Sigmoid colon (tissue), 7 donors: ENCODE data around the gene CYP1A1. TPM values are rescaled to one million over a fixed set of nuclear protein-coding genes. Genes with fewer than 3 reads are reported as not detected.

Source experiments
- DNase-seq: peaks from one replicate; pipeline ENCODE4 v3.0.0-alpha.2; 2019
- H3K27ac ChIP-seq, 4 donors: fragments of 200-600 bp; sonication (generic); one replicate each; pipeline ENCODE4 v1.5.1; 2016 to 2019; ENCODE audit warnings: mild to moderate bottlenecking in 1 of 4
- H3K27me3 ChIP-seq, 3 donors: fragments of 200-600 bp; sonication (generic); one replicate each; pipeline ENCODE4 v1.5.1; 2019; ENCODE audit warnings: mild to moderate bottlenecking in 1 of 3
- H3K36me3 ChIP-seq, 4 donors: fragments of 200-600 bp; sonication (generic); one replicate each; pipeline ENCODE4 v1.5.1; 2016 to 2019
- H3K4me1 ChIP-seq, 4 donors: fragments of 200-600 bp; sonication (generic); one replicate each; pipeline ENCODE4 v1.5.1; 2017 to 2019
- H3K4me3 ChIP-seq, 4 donors: fragments of 200-600 bp; sonication (generic); one replicate each; pipeline ENCODE4 v1.5.1; 2017 to 2019; ENCODE audit warnings: mild to moderate bottlenecking in 2 of 4, moderate library complexity in 1 of 4
- H3K9me3 ChIP-seq, 4 donors: fragments of 200-600 bp in 3 of 4; sonication (generic) in 3 of 4; one replicate each; pipeline versions ENCODE4 v1.5.1 to v1.6.1; 2013 to 2019
- CTCF ChIP-seq, 4 experiments: fragments of 450-650 bp in 3 of 4; fragments of 200-600 bp in 1 of 4; IDR thresholded peaks; one replicate each; pipeline ENCODE4 v1.5.1; 2016 to 2019; ENCODE audit warnings: antibody characterized with exemption in 4 of 4, mild to moderate bottlenecking in 3 of 4, moderate library complexity in 2 of 4
- EP300 ChIP-seq, 4 donors: sonication (generic); formaldehyde crosslinking; IDR thresholded peaks; one replicate each; pipeline ENCODE4 v1.6.1; 2017; ENCODE audit warnings: antibody characterized with exemption in 4 of 4
- POLR2A ChIP-seq, 2 donors: fragments of 450-650 bp; IDR thresholded peaks; one replicate each; pipeline ENCODE4 v1.6.1; 2016; ENCODE audit warnings: antibody characterized with exemption in 2 of 2, mild to moderate bottlenecking in 2 of 2, moderate library complexity in 2 of 2
- POLR2AphosphoS5 ChIP-seq, 4 donors: sonication (generic); formaldehyde crosslinking; IDR thresholded peaks; one replicate each; pipeline ENCODE4 v1.6.1; 2017; ENCODE audit warnings: antibody characterized with exemption in 4 of 4
- WGBS, 2 donors: extraction: QIAGEN DNeasy Blood & Tissue Kit; methylation state at CpG; one replicate each; pipeline ENCODE4 v1.1.7; 2013; 5-methylcytosine and 5-hydroxymethylcytosine counted together
- intact Hi-C: fragments of 100-400 bp; cut with DNase I; formaldehyde crosslinking; loops from one replicate; pipeline ENCODE4 v1.15.1; 2023
- polyA plus RNA-seq, 3 donors: library from polyadenylated mRNA; stranded (reverse); fragments of 200-250 nt; gene quantifications; one replicate each; pipeline ENCODE4 v1.2.3, GENCODE V29; 2013
- total RNA-seq, 4 donors: library from RNA; depleted of rRNA; stranded (reverse); fragments of >200 nt; gene quantifications; one replicate each; pipeline ENCODE4 v1.1.0, GENCODE V29; 2016
- donor health status: healthy with polysubstance abuse.
- donor health status: Bipolar disorder and iron deficiency.
- donor health status: healthy.

CYP1A1 gene
- total and polyA plus RNA-seq, 7 donors: 0.09 to 4.7 (median 0.49) TPM; not detected in 2

GRCh38 chr15:74763416-74763815 is 38.1 kb upstream of the CYP1A1 start:
- TF ChIP-seq EP300 (IDR thresholded peaks at IDR 0.05): no peak
- H3K4me1 ChIP-seq: peaks cover 0 to 1% (median 0%) of the 10 kb centered on the region in 4 donors
- H3K27me3 ChIP-seq: peaks cover 0 to 10% (median 0%) of the 10 kb centered on the region in 3 donors
- H3K9me3 ChIP-seq: no peaks in the 10 kb centered on the region
- no peak overlapping the region for H3K27ac ChIP-seq
- no peak for DNase-seq
- intact Hi-C loops: no loop called here
- no peaks in the 10 kb centered on the region for H3K36me3 ChIP-seq
- WGBS, 2 donors: 38 to 81% methylated on average over 15 of the region's 15 CpGs
- H3K4me3 ChIP-seq: no peak overlapping the region

GRCh38 chr15:74762791-74763150 is 37.4 kb upstream of the CYP1A1 start:
- Histone ChIP-seq H3K9me3 (no peaks in the 10 kb centered on the region), H3K4me3 (no peak overlapping the region), H3K4me1 (no peaks in the 10 kb centered on the region), H3K27ac (no peak overlapping the region), H3K27me3 (peaks cover 0 to 3% (median 0%) of the 10 kb centered on the region in 3 donors), H3K36me3 (no peaks in the 10 kb centered on the region)
- intact Hi-C loops: no loop called here
- WGBS, 2 donors: 40 to 77% methylated on average over 6 of the region's 6 CpGs
- no peak for DNase-seq
- TF ChIP-seq CTCF (IDR thresholded peaks at IDR 0.05) (no peak), EP300 (IDR thresholded peaks at IDR 0.05) (no peak), POLR2A (IDR thresholded peaks at IDR 0.05) (no peak), POLR2AphosphoS5 (IDR thresholded peaks at IDR 0.05) (no peak)

- no peaks in the 10 kb centered on the region for H3K27me3 ChIP-seq
- DNase-seq: no peak
- intact Hi-C loops: no loop called here
- 90 to 95% methylated on average over 8 of the region's 8 CpGs for WGBS, 2 donors
- H3K36me3 ChIP-seq: no peaks in the 10 kb centered on the region
- no peak overlapping the region for H3K4me3 ChIP-seq
- no peaks in the 10 kb centered on the region for H3K4me1 ChIP-seq
- no peaks in the 10 kb centered on the region for H3K9me3 ChIP-seq
- H3K27ac ChIP-seq: no peak overlapping the region
- TF ChIP-seq POLR2AphosphoS5 (IDR thresholded peaks at IDR 0.05): no peak
- TF ChIP-seq CTCF (IDR thresholded peaks at IDR 0.05): no peak
- no peak for TF ChIP-seq POLR2A (IDR thresholded peaks at IDR 0.05)
- TF ChIP-seq EP300 (IDR thresholded peaks at IDR 0.05): no peak
These were observed 33.4 kb upstream of the CYP1A1 start for GRCh38 chr15:74758736-74759135.

GRCh38 chr15:74754593-74755215 is 29.4 kb upstream of the CYP1A1 start:
- no peaks in the 10 kb centered on the region for H3K36me3 ChIP-seq
- no peak overlapping the region for H3K4me3 ChIP-seq
- H3K9me3 ChIP-seq: no peaks in the 10 kb centered on the region
- H3K27me3 ChIP-seq: no peaks in the 10 kb centered on the region
- no peak overlapping the region for H3K27ac ChIP-seq
- TF ChIP-seq CTCF (IDR thresholded peaks at IDR 0.05) (no peak), EP300 (IDR thresholded peaks at IDR 0.05) (no peak), POLR2AphosphoS5 (IDR thresholded peaks at IDR 0.05) (no peak), POLR2A (IDR thresholded peaks at IDR 0.05) (no peak)
- WGBS, 2 donors: 87 to 90% methylated on average over 20 of the region's 20 CpGs
- no peaks in the 10 kb centered on the region for H3K4me1 ChIP-seq
- no peak for DNase-seq
- intact Hi-C loops: no loop called here

GRCh38 chr15:74752531-74752930 is 27.2 kb upstream of the CYP1A1 start:
- H3K27ac ChIP-seq: no peak overlapping the region
- no peaks in the 10 kb centered on the region for H3K4me1 ChIP-seq
- WGBS, 2 donors: 58 to 68% methylated on average over 5 of the region's 5 CpGs
- H3K4me3 ChIP-seq: no peak overlapping the region
- intact Hi-C loops: no loop called here
- no peak for DNase-seq
- TF ChIP-seq CTCF (IDR thresholded peaks at IDR 0.05): no peak
- no peaks in the 10 kb centered on the region for H3K9me3 ChIP-seq
- no peaks in the 10 kb centered on the region for H3K27me3 ChIP-seq
- no peaks in the 10 kb centered on the region for H3K36me3 ChIP-seq
